Keratinocyte (primary cell): ENCODE measurements around the gene MCM10. TPM values are rescaled to one million over a fixed set of nuclear protein-coding genes. Genes with fewer than 3 reads are reported as not detected.

Experiments used
- DNase-seq: peaks from one replicate; pipeline ENCODE4 v3.0.0-alpha.2; 2011; ENCODE audit warnings: low read depth, missing footprints, low spot score
- FAIRE-seq: peaks from 2 replicates; lab custom pipeline; 2011; peaks lifted over from hg19 to GRCh38; lab: Jason Lieb, UNC
- H2AFZ ChIP-seq: 2 replicates; pipeline ENCODE4 v1.6.0; 2012; ENCODE audit warnings: low read length, control low read depth, inconsistent platforms; ENCODE audit not compliant: control insufficient read depth
- H3K27ac ChIP-seq: 2 replicates; pipeline ENCODE4 v1.5.1; 2011; ENCODE audit warnings: low read length; ENCODE audit not compliant: control insufficient read depth, insufficient read depth
- H3K27me3 ChIP-seq: 3 replicates; pipeline ENCODE4 v1.6.0; 2011; ENCODE audit warnings: low read length; ENCODE audit not compliant: control insufficient read depth, insufficient read depth; ENCODE audit errors: extremely low read depth
- H3K36me3 ChIP-seq, 2 experiments: 2 replicates in 1 of 2; 3 replicates in 1 of 2; pipeline ENCODE4 v1.5.1; 2011; ENCODE audit warnings: low read length in 2 of 2, mild to moderate bottlenecking in 1 of 2; ENCODE audit not compliant: control insufficient read depth in 2 of 2, insufficient read depth in 2 of 2; ENCODE audit errors: extremely low read depth in 1 of 2
- H3K4me1 ChIP-seq: 3 replicates; pipeline ENCODE4 v1.5.1; 2011; ENCODE audit warnings: low read length; ENCODE audit not compliant: control insufficient read depth, insufficient read depth; ENCODE audit errors: extremely low read depth
- H3K4me2 ChIP-seq: 3 replicates; pipeline ENCODE4 v1.6.0; 2011; ENCODE audit warnings: low read depth, low read length; ENCODE audit not compliant: control insufficient read depth, insufficient read depth; ENCODE audit errors: extremely low read depth
- H3K4me3 ChIP-seq, 3 experiments: fragments of 200-600 bp in 1 of 3; sonication (generic) in 1 of 3; 2 replicates in 2 of 3; 3 replicates in 1 of 3; pipeline ENCODE4 v1.5.1; 2011 to 2016; ENCODE audit warnings: low read length in 3 of 3, mild to moderate bottlenecking in 3 of 3, control low read depth in 2 of 3, inconsistent platforms in 1 of 3, low read depth in 1 of 3, mixed read lengths in 1 of 3, mixed run types in 1 of 3, moderate library complexity in 1 of 3; ENCODE audit not compliant: control insufficient read depth in 2 of 3, insufficient read depth in 2 of 3; ENCODE audit errors: extremely low read depth in 1 of 3
- H3K79me2 ChIP-seq: 2 replicates; pipeline ENCODE4 v1.6.0; 2012; ENCODE audit warnings: low read length; ENCODE audit not compliant: control insufficient read depth, insufficient read depth
- H3K9ac ChIP-seq: 3 replicates; pipeline ENCODE4 v1.6.0; 2011; ENCODE audit warnings: low read length; ENCODE audit not compliant: control insufficient read depth, insufficient read depth; ENCODE audit errors: extremely low read depth
- H3K9me1 ChIP-seq: 3 replicates; pipeline ENCODE4 v1.6.0; 2011; ENCODE audit warnings: low read length; ENCODE audit not compliant: control insufficient read depth, insufficient read depth; ENCODE audit errors: extremely low read depth
- H3K9me3 ChIP-seq: 2 replicates; pipeline ENCODE4 v1.5.1; 2012; ENCODE audit warnings: low read depth, low read length; ENCODE audit not compliant: control insufficient read depth
- H4K20me1 ChIP-seq: 3 replicates; pipeline ENCODE4 v1.6.0; 2011; ENCODE audit warnings: low read length; ENCODE audit not compliant: control insufficient read depth, insufficient read depth; ENCODE audit errors: extremely low read depth
- CTCF ChIP-seq, 3 experiments: IDR thresholded peaks in 1 of 3; conservative IDR thresholded peaks in 1 of 3; optimal IDR thresholded peaks in 1 of 3; 2 replicates in 2 of 3; 3 replicates in 1 of 3; pipeline versions ENCODE3 to v1.5.1; 2011; ENCODE audit warnings: low read length in 3 of 3, mild to moderate bottlenecking in 3 of 3, moderate library complexity in 2 of 3, control low read depth in 1 of 3, inconsistent platforms in 1 of 3; ENCODE audit not compliant: insufficient read depth in 2 of 3; ENCODE audit errors: extremely low read depth in 1 of 3
- EZH2 ChIP-seq: IDR thresholded peaks from one replicate; pipeline ENCODE4 v1.6.1; 2012; ENCODE audit warnings: inconsistent platforms, mild to moderate bottlenecking, low read length, moderate library complexity
- dilution Hi-C: fragments of 300-500 bp; cut with MboI; formaldehyde crosslinking; loops from one replicate; pipeline ENCODE4 v1.7.0; 2020; ENCODE audit warnings: low sequenced_read_pairs; ENCODE audit not compliant: extremely low pct_ligation_motif_present
- polyA plus RNA-seq, 5 experiments: library from polyadenylated mRNA; depleted of rRNA in 3 of 5; stranded (reverse) in 3 of 5; stranded (forward) in 1 of 5; unstranded in 1 of 5; fragments of >200 nt; gene quantifications; 1 replicate in 1 of 5; 2 replicates in 3 of 5; 3 replicates in 1 of 5; pipeline versions ENCODE4 v1.2.1 to v1.2.3, GENCODE V29; 2011 to 2012; ENCODE audit warnings: missing spikeins in 2 of 5, low read depth in 1 of 5, low replicate concordance in 1 of 5
- small RNA-seq, 3 experiments: library from RNA; depleted of rRNA; stranded (forward); fragments of <200 nt; gene quantifications; one replicate each; pipeline ENCODE3, GENCODE V24; 2012; ENCODE audit warnings: low read depth in 3 of 3, low replicate concordance in 1 of 3; ENCODE audit not compliant: insufficient read length in 3 of 3

MCM10 gene
- polyA plus RNA-seq, 1 donor (not counting 4 experiments of a cell fraction or from before 2014, with no cell fraction given) = 6.2 TPM

GRCh38 chr10:13257621-13258140, 96.3 kb downstream of the MCM10 start:
- H3K9ac ChIP-seq = no peak overlapping the region
- no peak overlapping the region for H3K27ac ChIP-seq
- dilution Hi-C loops = no loop called here
- no peaks in the 10 kb centered on the region for H3K79me2 ChIP-seq
- no peaks in the 10 kb centered on the region for H3K4me1 ChIP-seq
- no peak overlapping the region for H3K4me2 ChIP-seq
- H3K9me1 ChIP-seq = no peaks in the 10 kb centered on the region
- no peaks in the 10 kb centered on the region for H3K27me3 ChIP-seq
- FAIRE-seq (no peak), DNase-seq (no peak)
- no peaks in the 10 kb centered on the region for H3K36me3 ChIP-seq
- H3K9me3 ChIP-seq = no peaks in the 10 kb centered on the region
- H3K4me3 ChIP-seq = no peak overlapping the region
- no peaks in the 10 kb centered on the region for H4K20me1 ChIP-seq
- H2AFZ ChIP-seq = no peak overlapping the region
- no peak for TF ChIP-seq CTCF (optimal IDR thresholded peaks at IDR 0.05 in 1 of 3, IDR thresholded peaks at IDR 0.05 in 1 of 3, conservative IDR thresholded peaks at IDR 0.05 in 1 of 3; ENCODE audit: extremely low read depth in 1 of 3, insufficient read depth in 2 of 3, low read length in 3 of 3)
- no peak for TF ChIP-seq EZH2

Small RNA genes within 50 kb of the gene (small RNA-seq; reads per million reads assigned to genes)
- 0 reads per million in 3 experiments for gene RNU6-6P

Other genes starting within 250 kb of the MCM10 start
- gene CCDC3, start 159.8 kb upstream of the MCM10 start, polyA plus RNA-seq = 0.25 to 0.39 TPM (median 0.35 TPM) in 3 replicates
- 69.4 to 92.3 TPM (median 71.9 TPM) in 3 replicates for gene OPTN, start 61.4 kb upstream of the MCM10 start, polyA plus RNA-seq
- gene UCMA, start 72.8 kb downstream of the MCM10 start, polyA plus RNA-seq = not detected in 3 replicates
- gene PHYH, start 138.5 kb downstream of the MCM10 start, polyA plus RNA-seq = 10.9 to 11.5 TPM (median 10.9 TPM) in 3 replicates
- 41.4 to 65.4 TPM (median 48.2 TPM) in 3 replicates for gene SEPHS1, start 186.7 kb downstream of the MCM10 start, polyA plus RNA-seq